ENCODE data around the gene AR. TPM values are rescaled to one million over a fixed set of nuclear protein-coding genes. Genes with fewer than 3 reads are reported as not detected.

Gene AR
- total RNA-seq, 4 donors from 2014 or later = 6.4 to 13.0 (median 10.2) TPM

DNA sequence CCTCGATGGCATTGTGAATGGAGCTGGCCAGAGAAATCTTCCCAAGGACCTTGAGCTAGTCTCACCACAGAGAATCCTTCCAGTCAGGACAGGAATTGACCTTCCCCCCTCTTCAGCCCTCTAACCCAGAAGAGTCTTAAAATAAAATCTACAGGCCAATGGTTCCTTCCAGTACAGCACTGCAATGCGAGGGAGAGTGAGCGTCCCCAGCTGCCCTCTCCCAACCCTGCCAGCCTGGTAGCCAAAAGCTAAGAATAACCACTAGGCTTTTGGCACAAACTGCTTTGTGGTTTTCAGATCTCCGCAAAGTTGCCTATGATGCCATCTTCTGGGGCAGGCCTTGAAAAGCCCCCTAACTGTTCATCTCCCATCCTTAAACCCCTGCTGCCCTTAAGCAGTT is 175.1 kb downstream of the AR start:
- Histone ChIP-seq H3K27me3 (no peaks in the 10 kb centered on the region), H3K9me3 (no peaks in the 10 kb centered on the region), H3K4me1 (peaks cover 2% of the 10 kb centered on the region), H3K27ac (no peak overlapping the region), H3K4me3 (no peak overlapping the region), H3K36me3 (no peaks in the 10 kb centered on the region)
- 67% methylated on average over 2 of the region's 4 CpGs for WGBS
- DNase-seq (ENCODE audit: low spot score in 2 of 2) = no peak
- TF ChIP-seq CTCF (IDR thresholded peaks at IDR 0.05) (no peak), POLR2AphosphoS5 (IDR thresholded peaks at IDR 0.05) (no peak), EP300 (IDR thresholded peaks at IDR 0.05) (no peak), POLR2A (IDR thresholded peaks at IDR 0.05) (no peak)

DNA sequence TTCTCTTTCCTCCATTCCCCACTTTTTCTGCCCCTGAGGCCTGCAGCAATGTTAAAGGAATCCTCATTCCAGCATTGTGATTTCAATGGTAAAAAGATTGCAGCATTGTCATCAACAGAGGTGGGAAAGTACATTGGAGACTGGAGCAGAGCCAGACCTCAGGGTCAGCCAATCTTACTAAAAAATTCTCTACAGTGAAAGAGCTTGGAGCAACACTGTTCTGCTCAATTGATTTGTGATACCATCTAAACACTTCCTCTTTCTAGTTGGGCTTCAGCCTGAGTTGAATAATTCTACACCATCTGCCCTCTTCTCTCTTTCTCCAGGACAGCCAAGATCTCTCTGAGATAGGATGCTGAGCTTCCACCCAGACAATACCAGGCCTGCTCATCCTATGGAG is 176.5 kb downstream of the AR start:
- H3K9me3 ChIP-seq = no peaks in the 10 kb centered on the region
- H3K36me3 ChIP-seq = no peaks in the 10 kb centered on the region
- no peak overlapping the region for H3K27ac ChIP-seq
- peaks cover 7% of the 10 kb centered on the region for H3K4me1 ChIP-seq
- no peak for DNase-seq (ENCODE audit: low spot score in 2 of 2)
- no peaks in the 10 kb centered on the region for H3K27me3 ChIP-seq
- H3K4me3 ChIP-seq = no peak overlapping the region
- TF ChIP-seq EP300 (IDR thresholded peaks at IDR 0.05) (no peak), CTCF (IDR thresholded peaks at IDR 0.05) (no peak), POLR2A (IDR thresholded peaks at IDR 0.05) (no peak), POLR2AphosphoS5 (IDR thresholded peaks at IDR 0.05) (no peak)

DNA sequence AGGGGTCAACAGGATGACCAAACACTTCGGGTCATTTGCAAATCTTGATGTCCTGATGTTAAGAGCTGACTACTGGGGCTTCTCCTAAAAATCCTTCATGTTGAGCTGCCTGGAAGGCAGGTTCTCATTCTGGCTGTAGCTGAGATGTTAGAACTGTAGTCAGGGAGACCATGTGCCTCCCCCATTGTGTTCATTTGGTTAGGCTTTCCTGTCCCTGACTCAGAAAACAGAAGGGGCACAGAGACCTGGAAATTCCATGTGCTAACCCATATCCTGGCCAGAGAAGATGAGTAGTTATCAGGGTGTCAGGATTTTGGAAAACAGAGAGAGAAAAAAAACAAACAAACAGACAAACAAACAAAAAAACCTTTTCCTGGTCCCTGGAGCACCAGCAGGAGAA is 177.5 kb downstream of the AR start:
- H3K27ac ChIP-seq = no peak overlapping the region
- WGBS = 42% methylated on average over 1 of the region's 1 CpG

DNA sequence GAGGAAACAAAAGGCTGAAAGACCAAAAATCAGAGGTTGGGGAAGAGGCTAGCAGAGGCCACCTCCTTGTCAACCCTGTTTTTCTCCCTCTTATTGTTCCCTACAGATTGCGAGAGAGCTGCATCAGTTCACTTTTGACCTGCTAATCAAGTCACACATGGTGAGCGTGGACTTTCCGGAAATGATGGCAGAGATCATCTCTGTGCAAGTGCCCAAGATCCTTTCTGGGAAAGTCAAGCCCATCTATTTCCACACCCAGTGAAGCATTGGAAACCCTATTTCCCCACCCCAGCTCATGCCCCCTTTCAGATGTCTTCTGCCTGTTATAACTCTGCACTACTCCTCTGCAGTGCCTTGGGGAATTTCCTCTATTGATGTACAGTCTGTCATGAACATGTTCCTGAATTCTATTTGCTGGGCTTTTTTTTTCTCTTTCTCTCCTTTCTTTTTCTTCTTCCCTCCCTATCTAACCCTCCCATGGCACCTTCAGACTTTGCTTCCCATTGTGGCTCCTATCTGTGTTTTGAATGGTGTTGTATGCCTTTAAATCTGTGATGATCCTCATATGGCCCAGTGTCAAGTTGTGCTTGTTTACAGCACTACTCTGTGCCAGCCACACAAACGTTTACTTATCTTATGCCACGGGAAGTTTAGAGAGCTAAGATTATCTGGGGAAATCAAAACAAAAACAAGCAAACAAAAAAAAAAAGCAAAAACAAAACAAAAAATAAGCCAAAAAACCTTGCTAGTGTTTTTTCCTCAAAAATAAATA is 179.9 kb downstream of the AR start:
- DNase-seq (ENCODE audit: low spot score in 2 of 2) = no peak
- H3K4me1 ChIP-seq = peaks cover 7% of the 10 kb centered on the region
- no peak overlapping the region for H3K4me3 ChIP-seq
- peak overlapping the region; percentile 64 for H3K27ac ChIP-seq
- WGBS = 52% methylated on average over 5 of the region's 5 CpGs
- H3K9me3 ChIP-seq = no peaks in the 10 kb centered on the region
- H3K27me3 ChIP-seq = no peaks in the 10 kb centered on the region
- H3K36me3 ChIP-seq = no peaks in the 10 kb centered on the region
- no peak for TF ChIP-seq POLR2A (IDR thresholded peaks at IDR 0.05)
- TF ChIP-seq CTCF (IDR thresholded peaks at IDR 0.05) = no peak
- TF ChIP-seq POLR2AphosphoS5 (IDR thresholded peaks at IDR 0.05) = no peak
- TF ChIP-seq EP300 (IDR thresholded peaks at IDR 0.05) = no peak

More for the DNA sequence above, 177.5 kb downstream of the AR start:
- TF ChIP-seq CTCF (IDR thresholded peaks at IDR 0.05) (no peak), POLR2AphosphoS5 (IDR thresholded peaks at IDR 0.05) (no peak), EP300 (IDR thresholded peaks at IDR 0.05) (no peak), POLR2A (IDR thresholded peaks at IDR 0.05) (no peak)
- Histone ChIP-seq H3K27me3 (no peaks in the 10 kb centered on the region), H3K9me3 (no peaks in the 10 kb centered on the region), H3K4me1 (peaks cover 7% of the 10 kb centered on the region), H3K4me3 (no peak overlapping the region), H3K36me3 (no peaks in the 10 kb centered on the region)
- DNase-seq (ENCODE audit: low spot score in 2 of 2) = no peak

DNA sequence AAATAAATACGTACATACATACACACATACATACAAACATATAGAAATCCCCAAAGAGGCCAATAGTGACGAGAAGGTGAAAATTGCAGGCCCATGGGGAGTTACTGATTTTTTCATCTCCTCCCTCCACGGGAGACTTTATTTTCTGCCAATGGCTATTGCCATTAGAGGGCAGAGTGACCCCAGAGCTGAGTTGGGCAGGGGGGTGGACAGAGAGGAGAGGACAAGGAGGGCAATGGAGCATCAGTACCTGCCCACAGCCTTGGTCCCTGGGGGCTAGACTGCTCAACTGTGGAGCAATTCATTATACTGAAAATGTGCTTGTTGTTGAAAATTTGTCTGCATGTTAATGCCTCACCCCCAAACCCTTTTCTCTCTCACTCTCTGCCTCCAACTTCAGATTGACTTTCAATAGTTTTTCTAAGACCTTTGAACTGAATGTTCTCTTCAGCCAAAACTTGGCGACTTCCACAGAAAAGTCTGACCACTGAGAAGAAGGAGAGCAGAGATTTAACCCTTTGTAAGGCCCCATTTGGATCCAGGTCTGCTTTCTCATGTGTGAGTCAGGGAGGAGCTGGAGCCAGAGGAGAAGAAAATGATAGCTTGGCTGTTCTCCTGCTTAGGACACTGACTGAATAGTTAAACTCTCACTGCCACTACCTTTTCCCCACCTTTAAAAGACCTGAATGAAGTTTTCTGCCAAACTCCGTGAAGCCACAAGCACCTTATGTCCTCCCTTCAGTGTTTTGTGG is 180.7 kb downstream of the AR start:
- Histone ChIP-seq H3K9me3 (no peaks in the 10 kb centered on the region), H3K36me3 (no peaks in the 10 kb centered on the region), H3K27me3 (no peaks in the 10 kb centered on the region), H3K27ac (peak overlapping the region; percentile 18), H3K4me3 (no peak overlapping the region), H3K4me1 (peaks cover 7% of the 10 kb centered on the region)
- TF ChIP-seq CTCF (IDR thresholded peaks at IDR 0.05) (no peak), POLR2A (IDR thresholded peaks at IDR 0.05) (no peak), POLR2AphosphoS5 (IDR thresholded peaks at IDR 0.05) (no peak), EP300 (IDR thresholded peaks at IDR 0.05) (no peak)
- no peak for DNase-seq (ENCODE audit: low spot score in 2 of 2)
- 54% methylated on average over 5 of the region's 5 CpGs for WGBS

Data from suprapubic skin (tissue), 4 donors.